Glomerular visceral epithelial cell (primary cell): ENCODE data around the gene BCL2.

Experiments used
- DNase-seq: peaks from one replicate; pipeline ENCODE4 v3.0.0-alpha.2; 2016; ENCODE audit errors: extremely low spot score

BCL2 gene

GRCh38 chr18:63107171-63107845, 212.3 kb downstream of the BCL2 start:
- DNase-seq = no peak

GRCh38 chr18:63106727-63107126, 212.8 kb downstream of the BCL2 start:
- no peak for DNase-seq

GRCh38 chr18:63105636-63106316, 213.8 kb downstream of the BCL2 start:
- DNase-seq = no peak

GRCh38 chr18:63104868-63105267, 214.7 kb downstream of the BCL2 start:
- no peak for DNase-seq

- no peak for DNase-seq
These were observed 216.4 kb downstream of the BCL2 start for GRCh38 chr18:63102941-63103744.

- DNase-seq = no peak
These were observed 218.9 kb downstream of the BCL2 start for GRCh38 chr18:63100630-63101055.

GRCh38 chr18:63099848-63100629, 219.5 kb downstream of the BCL2 start:
- peak; percentile 68 for DNase-seq

- DNase-seq = no peak
These were observed 220.3 kb downstream of the BCL2 start for GRCh38 chr18:63099091-63099840.

GRCh38 chr18:63098018-63098981, 221.3 kb downstream of the BCL2 start:
- no peak for DNase-seq

GRCh38 chr18:63097178-63097577, 222.4 kb downstream of the BCL2 start:
- no peak for DNase-seq

- no peak for DNase-seq
These were observed 223.2 kb downstream of the BCL2 start for GRCh38 chr18:63096327-63096874.

GRCh38 chr18:63095768-63096167, 223.8 kb downstream of the BCL2 start:
- DNase-seq = no peak

GRCh38 chr18:63091671-63092364, 227.8 kb downstream of the BCL2 start:
- DNase-seq = no peak

GRCh38 chr18:63090334-63090733, 229.2 kb downstream of the BCL2 start:
- DNase-seq = no peak

GRCh38 chr18:63089041-63089440, 230.5 kb downstream of the BCL2 start:
- no peak for DNase-seq

- no peak for DNase-seq
These were observed 231.3 kb downstream of the BCL2 start for GRCh38 chr18:63088262-63088661.

GRCh38 chr18:63087421-63088230, 231.9 kb downstream of the BCL2 start:
- no peak for DNase-seq

GRCh38 chr18:63085611-63086010, 234.0 kb downstream of the BCL2 start:
- DNase-seq = no peak
